ENCODE results near the gene CARTPT. TPM values are rescaled to one million over a fixed set of nuclear protein-coding genes. Genes with fewer than 3 reads are reported as not detected.

The CARTPT gene
- total and polyA plus RNA-seq, 2 of the 8 experiments (the other 6 are each of a cell fraction or from before 2014, with no cell fraction given) = not detected

DNA sequence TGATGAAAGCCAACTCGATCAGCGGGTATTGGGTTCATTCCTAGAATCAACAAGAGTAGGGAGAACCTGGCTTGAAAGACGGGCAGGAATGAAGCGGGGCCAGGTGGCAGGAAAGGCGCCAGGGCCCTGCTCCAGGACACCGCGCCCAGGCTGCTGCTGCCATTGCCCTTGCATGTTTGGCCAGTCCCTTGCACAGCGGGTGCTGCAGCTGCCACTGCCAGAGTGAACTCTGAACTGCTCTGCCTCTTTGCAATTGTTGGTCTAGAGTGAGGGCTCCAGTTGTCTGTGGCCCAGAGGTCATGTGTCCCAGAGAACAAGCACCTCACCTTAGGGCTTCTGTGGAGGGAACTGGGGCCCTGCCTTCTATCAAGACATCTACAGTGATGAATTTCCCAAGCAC, 24.0 kb upstream of the CARTPT start (continued):
- TF ChIP-seq, protein P1, sequence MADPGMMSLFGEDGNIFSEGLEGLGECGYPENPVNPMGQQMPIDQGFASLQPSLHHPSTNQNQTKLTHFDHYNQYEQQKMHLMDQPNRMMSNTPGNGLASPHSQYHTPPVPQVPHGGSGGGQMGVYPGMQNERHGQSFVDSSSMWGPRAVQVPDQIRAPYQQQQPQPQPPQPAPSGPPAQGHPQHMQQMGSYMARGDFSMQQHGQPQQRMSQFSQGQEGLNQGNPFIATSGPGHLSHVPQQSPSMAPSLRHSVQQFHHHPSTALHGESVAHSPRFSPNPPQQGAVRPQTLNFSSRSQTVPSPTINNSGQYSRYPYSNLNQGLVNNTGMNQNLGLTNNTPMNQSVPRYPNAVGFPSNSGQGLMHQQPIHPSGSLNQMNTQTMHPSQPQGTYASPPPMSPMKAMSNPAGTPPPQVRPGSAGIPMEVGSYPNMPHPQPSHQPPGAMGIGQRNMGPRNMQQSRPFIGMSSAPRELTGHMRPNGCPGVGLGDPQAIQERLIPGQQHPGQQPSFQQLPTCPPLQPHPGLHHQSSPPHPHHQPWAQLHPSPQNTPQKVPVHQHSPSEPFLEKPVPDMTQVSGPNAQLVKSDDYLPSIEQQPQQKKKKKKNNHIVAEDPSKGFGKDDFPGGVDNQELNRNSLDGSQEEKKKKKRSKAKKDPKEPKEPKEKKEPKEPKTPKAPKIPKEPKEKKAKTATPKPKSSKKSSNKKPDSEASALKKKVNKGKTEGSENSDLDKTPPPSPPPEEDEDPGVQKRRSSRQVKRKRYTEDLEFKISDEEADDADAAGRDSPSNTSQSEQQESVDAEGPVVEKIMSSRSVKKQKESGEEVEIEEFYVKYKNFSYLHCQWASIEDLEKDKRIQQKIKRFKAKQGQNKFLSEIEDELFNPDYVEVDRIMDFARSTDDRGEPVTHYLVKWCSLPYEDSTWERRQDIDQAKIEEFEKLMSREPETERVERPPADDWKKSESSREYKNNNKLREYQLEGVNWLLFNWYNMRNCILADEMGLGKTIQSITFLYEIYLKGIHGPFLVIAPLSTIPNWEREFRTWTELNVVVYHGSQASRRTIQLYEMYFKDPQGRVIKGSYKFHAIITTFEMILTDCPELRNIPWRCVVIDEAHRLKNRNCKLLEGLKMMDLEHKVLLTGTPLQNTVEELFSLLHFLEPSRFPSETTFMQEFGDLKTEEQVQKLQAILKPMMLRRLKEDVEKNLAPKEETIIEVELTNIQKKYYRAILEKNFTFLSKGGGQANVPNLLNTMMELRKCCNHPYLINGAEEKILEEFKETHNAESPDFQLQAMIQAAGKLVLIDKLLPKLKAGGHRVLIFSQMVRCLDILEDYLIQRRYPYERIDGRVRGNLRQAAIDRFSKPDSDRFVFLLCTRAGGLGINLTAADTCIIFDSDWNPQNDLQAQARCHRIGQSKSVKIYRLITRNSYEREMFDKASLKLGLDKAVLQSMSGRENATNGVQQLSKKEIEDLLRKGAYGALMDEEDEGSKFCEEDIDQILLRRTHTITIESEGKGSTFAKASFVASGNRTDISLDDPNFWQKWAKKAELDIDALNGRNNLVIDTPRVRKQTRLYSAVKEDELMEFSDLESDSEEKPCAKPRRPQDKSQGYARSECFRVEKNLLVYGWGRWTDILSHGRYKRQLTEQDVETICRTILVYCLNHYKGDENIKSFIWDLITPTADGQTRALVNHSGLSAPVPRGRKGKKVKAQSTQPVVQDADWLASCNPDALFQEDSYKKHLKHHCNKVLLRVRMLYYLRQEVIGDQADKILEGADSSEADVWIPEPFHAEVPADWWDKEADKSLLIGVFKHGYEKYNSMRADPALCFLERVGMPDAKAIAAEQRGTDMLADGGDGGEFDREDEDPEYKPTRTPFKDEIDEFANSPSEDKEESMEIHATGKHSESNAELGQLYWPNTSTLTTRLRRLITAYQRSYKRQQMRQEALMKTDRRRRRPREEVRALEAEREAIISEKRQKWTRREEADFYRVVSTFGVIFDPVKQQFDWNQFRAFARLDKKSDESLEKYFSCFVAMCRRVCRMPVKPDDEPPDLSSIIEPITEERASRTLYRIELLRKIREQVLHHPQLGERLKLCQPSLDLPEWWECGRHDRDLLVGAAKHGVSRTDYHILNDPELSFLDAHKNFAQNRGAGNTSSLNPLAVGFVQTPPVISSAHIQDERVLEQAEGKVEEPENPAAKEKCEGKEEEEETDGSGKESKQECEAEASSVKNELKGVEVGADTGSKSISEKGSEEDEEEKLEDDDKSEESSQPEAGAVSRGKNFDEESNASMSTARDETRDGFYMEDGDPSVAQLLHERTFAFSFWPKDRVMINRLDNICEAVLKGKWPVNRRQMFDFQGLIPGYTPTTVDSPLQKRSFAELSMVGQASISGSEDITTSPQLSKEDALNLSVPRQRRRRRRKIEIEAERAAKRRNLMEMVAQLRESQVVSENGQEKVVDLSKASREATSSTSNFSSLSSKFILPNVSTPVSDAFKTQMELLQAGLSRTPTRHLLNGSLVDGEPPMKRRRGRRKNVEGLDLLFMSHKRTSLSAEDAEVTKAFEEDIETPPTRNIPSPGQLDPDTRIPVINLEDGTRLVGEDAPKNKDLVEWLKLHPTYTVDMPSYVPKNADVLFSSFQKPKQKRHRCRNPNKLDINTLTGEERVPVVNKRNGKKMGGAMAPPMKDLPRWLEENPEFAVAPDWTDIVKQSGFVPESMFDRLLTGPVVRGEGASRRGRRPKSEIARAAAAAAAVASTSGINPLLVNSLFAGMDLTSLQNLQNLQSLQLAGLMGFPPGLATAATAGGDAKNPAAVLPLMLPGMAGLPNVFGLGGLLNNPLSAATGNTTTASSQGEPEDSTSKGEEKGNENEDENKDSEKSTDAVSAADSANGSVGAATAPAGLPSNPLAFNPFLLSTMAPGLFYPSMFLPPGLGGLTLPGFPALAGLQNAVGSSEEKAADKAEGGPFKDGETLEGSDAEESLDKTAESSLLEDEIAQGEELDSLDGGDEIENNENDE (IDR thresholded peaks at IDR 0.05; ENCODE audit: insufficient replicate concordance, low read length) = no peak
- TF ChIP-seq EP300 (IDR thresholded peaks at IDR 0.05; ENCODE audit: borderline replicate concordance in 1 of 2, low read depth in 2 of 2, low read length in 2 of 2) = no peak
- no peak for TF ChIP-seq CEBPB (IDR thresholded peaks at IDR 0.05; ENCODE audit: low read depth, low read length)
- TF ChIP-seq NRF1 (IDR thresholded peaks at IDR 0.05; ENCODE audit: low read depth, low read length) = no peak
- no peak for TF ChIP-seq PHF8 (conservative IDR thresholded peaks at IDR 0.05; ENCODE audit: low read depth, low read length)

Measured in H1 (cell line).